DND-41 (cell line): Measurements from ENCODE around the gene PARVB.
"Not testable (repeated sequence)": the region's sequence is repeated elsewhere in the genome, so short reads cannot be mapped to it uniquely, and the experiment has no call there.

Experiments
- ATAC-seq: fragments of 200-7000 bp; cut with Tn5 transposase; 3 replicates; pipeline ENCODE4 v1.9.1; 2021; ENCODE audit warnings: low read depth; ENCODE audit not compliant: insufficient read depth
- DNase-seq: peaks from one replicate; pipeline ENCODE4 v3.0.0-alpha.2; 2020
- H2AFZ ChIP-seq: 2 replicates; pipeline ENCODE4 v1.6.0; 2012; ENCODE audit warnings: low read depth, low read length
- H3K27ac ChIP-seq: 2 replicates; pipeline ENCODE4 v1.5.1; 2012; ENCODE audit warnings: low read length, inconsistent platforms
- H3K27me3 ChIP-seq: fragments of 200-600 bp; sonication (generic); 2 replicates; pipeline ENCODE4 v1.6.0; 2012; ENCODE audit warnings: low read length, mild to moderate bottlenecking, inconsistent platforms; ENCODE audit not compliant: insufficient read depth, poor library complexity
- H3K36me3 ChIP-seq: 2 replicates; pipeline ENCODE4 v1.5.1; 2012; ENCODE audit warnings: low read length, inconsistent platforms; ENCODE audit not compliant: insufficient read depth
- H3K4me1 ChIP-seq: 2 replicates; pipeline ENCODE4 v1.5.1; 2012; ENCODE audit warnings: mild to moderate bottlenecking, low read length; ENCODE audit not compliant: insufficient read depth
- H3K4me2 ChIP-seq: 2 replicates; pipeline ENCODE4 v1.6.0; 2012; ENCODE audit warnings: mild to moderate bottlenecking, moderate library complexity, low read length, inconsistent platforms; ENCODE audit not compliant: insufficient read depth
- H3K4me3 ChIP-seq, 2 experiments: fragments of 200-600 bp in 1 of 2; shearing (Covaris generic) in 1 of 2; 2 replicates each; pipeline ENCODE4 v1.5.1; 2012 to 2016; ENCODE audit warnings: inconsistent platforms in 2 of 2, low read length in 2 of 2, mild to moderate bottlenecking in 2 of 2, low read depth in 1 of 2, moderate library complexity in 1 of 2
- H3K79me2 ChIP-seq: 2 replicates; pipeline ENCODE4 v1.6.0; 2012; ENCODE audit warnings: low read length, inconsistent platforms; ENCODE audit not compliant: insufficient read depth
- H3K9ac ChIP-seq: 2 replicates; pipeline ENCODE4 v1.6.0; 2012; ENCODE audit warnings: low read depth, mild to moderate bottlenecking, inconsistent platforms, low read length, moderate library complexity
- H3K9me3 ChIP-seq: 2 replicates; pipeline ENCODE4 v1.5.1; 2012; ENCODE audit warnings: low read length, moderate library complexity, mild to moderate bottlenecking, inconsistent platforms; ENCODE audit not compliant: insufficient read depth, severe bottlenecking
- H4K20me1 ChIP-seq: 2 replicates; pipeline ENCODE4 v1.6.0; 2012; ENCODE audit warnings: low read length; ENCODE audit not compliant: insufficient read depth
- EZH2 ChIP-seq: IDR thresholded peaks from 3 replicates; pipeline ENCODE4 v1.6.1; 2012; ENCODE audit warnings: borderline replicate concordance, low read depth, mild to moderate bottlenecking, moderate library complexity, low read length, inconsistent platforms; ENCODE audit not compliant: severe bottlenecking
- TF ChIP-seq, protein P1 (sequence below): IDR thresholded peaks from 2 replicates; pipeline ENCODE4 v1.5.1; 2012; ENCODE audit warnings: borderline replicate concordance, low read length, moderate library complexity, mild to moderate bottlenecking; ENCODE audit not compliant: poor library complexity, severe bottlenecking; ENCODE audit errors: extremely low read depth

The PARVB gene

DNA sequence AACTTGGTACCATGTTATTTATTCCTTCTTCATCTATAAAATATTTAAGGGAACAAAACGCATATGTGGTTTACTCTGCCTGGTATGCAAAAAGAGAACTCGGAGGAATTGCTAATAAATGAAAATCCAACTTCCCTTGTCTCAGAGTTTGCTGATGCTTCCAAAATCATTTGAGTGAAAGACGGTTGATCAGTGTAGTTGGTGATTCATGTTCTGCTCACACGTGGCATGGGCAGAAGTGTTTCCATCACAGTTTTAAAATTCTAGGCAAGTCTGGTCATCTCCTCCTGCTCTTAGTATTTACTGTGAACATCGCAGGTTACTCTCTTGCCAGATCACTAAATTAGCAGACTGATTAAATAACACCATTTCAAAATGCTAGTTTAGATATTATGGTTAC is 11.9 kb upstream of the PARVB start:
- DNase-seq (no peak), ATAC-seq (no peak)
- H3K79me2 ChIP-seq: no peaks in the 10 kb centered on the region
- no peaks in the 10 kb centered on the region for H4K20me1 ChIP-seq
- H3K27ac ChIP-seq: no peak overlapping the region
- H3K36me3 ChIP-seq: no peaks in the 10 kb centered on the region
- no peak overlapping the region for H2AFZ ChIP-seq
- no peaks in the 10 kb centered on the region for H3K9me3 ChIP-seq
- H3K4me3 ChIP-seq: no peak overlapping the region
- no peak overlapping the region for H3K4me2 ChIP-seq
- TF ChIP-seq, protein P1, sequence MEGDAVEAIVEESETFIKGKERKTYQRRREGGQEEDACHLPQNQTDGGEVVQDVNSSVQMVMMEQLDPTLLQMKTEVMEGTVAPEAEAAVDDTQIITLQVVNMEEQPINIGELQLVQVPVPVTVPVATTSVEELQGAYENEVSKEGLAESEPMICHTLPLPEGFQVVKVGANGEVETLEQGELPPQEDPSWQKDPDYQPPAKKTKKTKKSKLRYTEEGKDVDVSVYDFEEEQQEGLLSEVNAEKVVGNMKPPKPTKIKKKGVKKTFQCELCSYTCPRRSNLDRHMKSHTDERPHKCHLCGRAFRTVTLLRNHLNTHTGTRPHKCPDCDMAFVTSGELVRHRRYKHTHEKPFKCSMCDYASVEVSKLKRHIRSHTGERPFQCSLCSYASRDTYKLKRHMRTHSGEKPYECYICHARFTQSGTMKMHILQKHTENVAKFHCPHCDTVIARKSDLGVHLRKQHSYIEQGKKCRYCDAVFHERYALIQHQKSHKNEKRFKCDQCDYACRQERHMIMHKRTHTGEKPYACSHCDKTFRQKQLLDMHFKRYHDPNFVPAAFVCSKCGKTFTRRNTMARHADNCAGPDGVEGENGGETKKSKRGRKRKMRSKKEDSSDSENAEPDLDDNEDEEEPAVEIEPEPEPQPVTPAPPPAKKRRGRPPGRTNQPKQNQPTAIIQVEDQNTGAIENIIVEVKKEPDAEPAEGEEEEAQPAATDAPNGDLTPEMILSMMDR: no peak
- H3K27me3 ChIP-seq: no peaks in the 10 kb centered on the region
- no peaks in the 10 kb centered on the region for H3K4me1 ChIP-seq
- H3K9ac ChIP-seq: no peak overlapping the region

DNA sequence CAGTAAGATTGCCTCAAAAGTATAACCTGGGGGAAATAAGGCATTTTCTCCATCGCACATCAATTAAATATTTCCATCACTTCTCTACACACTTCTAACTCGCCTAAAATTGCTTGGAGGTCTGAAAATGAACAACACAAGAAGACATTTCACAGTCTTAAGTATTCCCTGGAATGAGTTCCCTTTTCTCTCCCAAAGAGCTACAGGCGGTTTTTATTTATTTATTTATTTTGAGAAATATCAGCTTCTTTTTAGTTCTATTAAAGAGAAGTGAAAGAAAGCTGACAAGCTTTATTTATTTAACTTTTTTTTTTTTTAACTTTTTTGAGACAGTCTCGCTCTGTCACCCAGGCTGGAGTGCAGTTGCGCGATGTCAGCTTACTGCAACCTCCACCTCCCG is 11.5 kb upstream of the PARVB start:
- DNase-seq (no peak), ATAC-seq (no peak)
- H3K27me3 ChIP-seq: no peaks in the 10 kb centered on the region
- H3K4me3 ChIP-seq: no peak overlapping the region
- H3K4me1 ChIP-seq: no peaks in the 10 kb centered on the region
- H3K27ac ChIP-seq: no peak overlapping the region
- H3K9ac ChIP-seq: no peak overlapping the region
- H3K79me2 ChIP-seq: no peaks in the 10 kb centered on the region
- H3K4me2 ChIP-seq: no peak overlapping the region
- no peaks in the 10 kb centered on the region for H3K9me3 ChIP-seq
- TF ChIP-seq EZH2: no peak
- TF ChIP-seq, protein P1: no peak
- no peaks in the 10 kb centered on the region for H4K20me1 ChIP-seq
- no peak overlapping the region for H2AFZ ChIP-seq
- no peaks in the 10 kb centered on the region for H3K36me3 ChIP-seq

DNA sequence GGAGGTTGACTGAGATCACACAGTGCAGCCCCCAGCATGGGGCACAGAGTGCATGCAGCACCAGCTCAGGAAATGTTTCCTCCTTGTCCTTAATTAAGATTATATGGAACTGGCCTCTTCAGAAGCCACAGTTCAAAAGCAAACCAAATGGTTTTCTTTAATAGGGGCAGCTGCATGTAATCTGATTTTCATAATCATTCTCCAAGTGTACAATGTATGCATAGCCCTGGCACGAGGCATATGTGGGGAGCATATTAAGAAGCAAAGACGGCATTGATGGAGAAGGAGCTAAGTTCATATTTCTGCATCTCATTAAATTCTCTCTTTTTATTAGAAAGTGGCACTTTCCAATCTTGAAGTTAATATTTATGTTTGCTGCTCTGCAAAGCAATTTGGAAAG is 9.9 kb upstream of the PARVB start:
- no peaks in the 10 kb centered on the region for H3K9me3 ChIP-seq

DNA sequence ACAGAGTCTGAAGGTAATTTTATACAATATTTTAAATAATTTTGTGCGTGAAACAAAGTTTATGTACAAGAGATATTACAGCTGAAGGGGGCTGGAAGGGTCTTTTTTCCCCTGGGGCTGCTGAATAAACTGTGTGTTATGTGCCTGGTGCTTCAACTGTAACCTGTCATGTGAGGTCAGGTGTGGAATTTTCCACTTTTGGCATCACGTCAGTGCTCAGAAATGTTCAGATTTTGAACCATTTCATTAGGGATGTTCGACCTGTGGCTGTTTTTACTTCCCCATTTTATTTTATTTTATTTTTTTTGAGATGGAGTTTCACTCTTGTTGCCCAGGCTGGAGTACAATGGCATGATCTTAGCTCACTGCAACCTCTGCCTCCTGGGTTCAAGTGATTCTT is 7.5 kb upstream of the PARVB start:
- not testable (repeated sequence) for DNase-seq, ATAC-seq, H3K27ac ChIP-seq

More for the DNA sequence above, 9.9 kb upstream of the PARVB start:
- TF ChIP-seq EZH2: no peak
- TF ChIP-seq, protein P1: no peak
- no peak overlapping the region for H3K4me3 ChIP-seq
- H3K36me3 ChIP-seq: no peaks in the 10 kb centered on the region
- ATAC-seq (no peak), DNase-seq (no peak)
- H2AFZ ChIP-seq: no peak overlapping the region
- H3K9ac ChIP-seq: no peak overlapping the region
- H4K20me1 ChIP-seq: no peaks in the 10 kb centered on the region
- no peaks in the 10 kb centered on the region for H3K4me1 ChIP-seq
- H3K4me2 ChIP-seq: no peak overlapping the region
- no peak overlapping the region for H3K27ac ChIP-seq
- no peaks in the 10 kb centered on the region for H3K27me3 ChIP-seq
- H3K79me2 ChIP-seq: no peaks in the 10 kb centered on the region

More for the DNA sequence above, 7.5 kb upstream of the PARVB start:
- H3K4me1 ChIP-seq, H2AFZ ChIP-seq, H3K4me3 ChIP-seq, H3K9me3 ChIP-seq, H4K20me1 ChIP-seq, H3K4me2 ChIP-seq, H3K9ac ChIP-seq, H3K36me3 ChIP-seq, H3K27me3 ChIP-seq, H3K79me2 ChIP-seq: not testable (repeated sequence)
